HEK293 (cell line): ENCODE data around the gene BCOR.

Experiments
- CTCF ChIA-PET: fragments of 350-600 bp; formaldehyde crosslinking; extraction: SDS; loops from one replicate; lab custom pipeline; 2021; ENCODE audit warnings: antibody characterized with exemption; lab: Yijun Ruan, JAX
- POLR2A ChIA-PET: fragments of 300-600 bp; formaldehyde crosslinking; extraction: SDS; loops from one replicate; lab custom pipeline; 2020; ENCODE audit warnings: antibody characterized with exemption, inconsistent platforms; lab: Yijun Ruan, JAX
- H3K27ac ChIP-seq: fragments of 200-500 bp; sonication (Bioruptor generic); 2 replicates; pipeline ENCODE4 v1.5.1; 2014; ENCODE audit warnings: low read depth, low read length, control low read depth, inconsistent platforms; ENCODE audit errors: extremely low read depth
- H3K36me3 ChIP-seq, 2 experiments: fragments of 200-500 bp in 1 of 2; sonication (Bioruptor generic) in 1 of 2; 1 replicate in 1 of 2; 2 replicates in 1 of 2; pipeline ENCODE4 v1.5.1; 2014 to 2017; ENCODE audit warnings: inconsistent platforms in 2 of 2, low read length in 2 of 2; ENCODE audit not compliant: control insufficient read depth in 2 of 2, insufficient read depth in 1 of 2
- H3K4me1 ChIP-seq: fragments of 200-500 bp; sonication (Bioruptor generic); 2 replicates; pipeline ENCODE4 v1.5.1; 2014; ENCODE audit warnings: mild to moderate bottlenecking, low read length, inconsistent platforms; ENCODE audit not compliant: control insufficient read depth, insufficient read depth
- H3K4me3 ChIP-seq: 2 replicates; pipeline ENCODE4 v1.5.1; 2011; ENCODE audit warnings: low read depth, mild to moderate bottlenecking, control low read depth, low read length, moderate library complexity
- H3K9me3 ChIP-seq: fragments of 200-500 bp; sonication (Bioruptor generic); 2 replicates; pipeline ENCODE4 v1.5.1; 2014; ENCODE audit warnings: low read depth, low read length, inconsistent platforms; ENCODE audit not compliant: control insufficient read depth, insufficient read depth
- PRDM1 ChIP-seq: fragments of 450-650 bp; formaldehyde crosslinking; IDR thresholded peaks from 2 replicates; pipeline ENCODE4; 2016; ENCODE audit warnings: missing biosample characterization, missing genetic modification characterization
- SP2 ChIP-seq: fragments of 450-650 bp; formaldehyde crosslinking; IDR thresholded peaks from 2 replicates; pipeline ENCODE4 v1.5.1; 2016; ENCODE audit warnings: missing biosample characterization, missing genetic modification characterization
- YY1 ChIP-seq: fragments of 450-650 bp; formaldehyde crosslinking; IDR thresholded peaks from 2 replicates; pipeline ENCODE4 v1.5.1; 2018; ENCODE audit warnings: missing biosample characterization, missing genetic modification characterization
- ZBTB8A ChIP-seq: fragments of 450-650 bp; formaldehyde crosslinking; IDR thresholded peaks from 2 replicates; pipeline ENCODE4 v1.5.1; 2016; ENCODE audit warnings: missing biosample characterization, missing genetic modification characterization
- ZNF169 ChIP-seq: fragments of 450-650 bp; formaldehyde crosslinking; IDR thresholded peaks from 2 replicates; pipeline ENCODE4 v1.5.1; 2016; ENCODE audit warnings: missing biosample characterization, missing genetic modification characterization
- ZNF221 ChIP-seq: fragments of 450-650 bp; formaldehyde crosslinking; IDR thresholded peaks from 2 replicates; pipeline ENCODE4 v1.5.1; 2017; ENCODE audit warnings: missing biosample characterization, missing genetic modification characterization, borderline replicate concordance
- ZNF23 ChIP-seq: fragments of 450-650 bp; formaldehyde crosslinking; IDR thresholded peaks from 2 replicates; pipeline ENCODE4 v1.5.1; 2016; ENCODE audit warnings: missing biosample characterization, missing genetic modification characterization, borderline replicate concordance
- ZNF341 ChIP-seq: fragments of 450-650 bp; formaldehyde crosslinking; IDR thresholded peaks from 2 replicates; pipeline ENCODE4; 2016; ENCODE audit warnings: low read depth, missing biosample characterization, missing genetic modification characterization
- ZNF561 ChIP-seq: fragments of 450-650 bp; IDR thresholded peaks from 2 replicates; pipeline ENCODE4 v1.5.1; 2018; ENCODE audit warnings: missing biosample characterization, missing genetic modification characterization, borderline replicate concordance
- ZNF596 ChIP-seq: fragments of 450-650 bp; IDR thresholded peaks from 2 replicates; pipeline ENCODE4 v1.5.0; 2018; ENCODE audit warnings: missing biosample characterization, mild to moderate bottlenecking, missing genetic modification characterization, moderate library complexity
- ZNF660 ChIP-seq: fragments of 450-650 bp; IDR thresholded peaks from 2 replicates; pipeline ENCODE4 v1.5.1; 2018; ENCODE audit warnings: missing biosample characterization, mild to moderate bottlenecking, missing genetic modification characterization
- ZSCAN30 ChIP-seq: fragments of 450-650 bp; IDR thresholded peaks from 2 replicates; pipeline ENCODE4 v1.5.1; 2018; ENCODE audit warnings: missing biosample characterization, mild to moderate bottlenecking, missing genetic modification characterization, moderate library complexity
- TF ChIP-seq, protein P1 (sequence below): fragments of 450-650 bp; IDR thresholded peaks from 2 replicates; pipeline ENCODE4 v1.5.1; 2018; ENCODE audit warnings: missing biosample characterization, missing genetic modification characterization
- TF ChIP-seq, protein P2 (sequence below): fragments of 450-650 bp; formaldehyde crosslinking; IDR thresholded peaks from 2 replicates; pipeline ENCODE4 v1.5.1; 2017; ENCODE audit warnings: missing biosample characterization, missing genetic modification characterization
- TF ChIP-seq, protein P3 (sequence below): fragments of 450-650 bp; formaldehyde crosslinking; conservative IDR thresholded peaks from 2 replicates; pipeline ENCODE4 v1.5.1; 2016; ENCODE audit warnings: low read depth, missing biosample characterization, missing genetic modification characterization
- TF ChIP-seq, protein P4 (sequence below): sonication (generic); formaldehyde crosslinking; IDR thresholded peaks from 2 replicates; pipeline ENCODE4 v1.8.1; 2022; ENCODE audit warnings: mild to moderate bottlenecking, moderate library complexity, missing genetic modification reagents
- TF ChIP-seq, protein P5 (sequence below): fragments of 450-650 bp; formaldehyde crosslinking; IDR thresholded peaks from 2 replicates; pipeline ENCODE4 v1.5.1; 2016; ENCODE audit warnings: missing biosample characterization, missing genetic modification characterization
- TF ChIP-seq, protein P6 (sequence below): fragments of 450-650 bp; formaldehyde crosslinking; optimal IDR thresholded peaks from 2 replicates; pipeline ENCODE3; 2016; ENCODE audit warnings: missing biosample characterization, mild to moderate bottlenecking, missing genetic modification characterization

The BCOR gene

DNA sequence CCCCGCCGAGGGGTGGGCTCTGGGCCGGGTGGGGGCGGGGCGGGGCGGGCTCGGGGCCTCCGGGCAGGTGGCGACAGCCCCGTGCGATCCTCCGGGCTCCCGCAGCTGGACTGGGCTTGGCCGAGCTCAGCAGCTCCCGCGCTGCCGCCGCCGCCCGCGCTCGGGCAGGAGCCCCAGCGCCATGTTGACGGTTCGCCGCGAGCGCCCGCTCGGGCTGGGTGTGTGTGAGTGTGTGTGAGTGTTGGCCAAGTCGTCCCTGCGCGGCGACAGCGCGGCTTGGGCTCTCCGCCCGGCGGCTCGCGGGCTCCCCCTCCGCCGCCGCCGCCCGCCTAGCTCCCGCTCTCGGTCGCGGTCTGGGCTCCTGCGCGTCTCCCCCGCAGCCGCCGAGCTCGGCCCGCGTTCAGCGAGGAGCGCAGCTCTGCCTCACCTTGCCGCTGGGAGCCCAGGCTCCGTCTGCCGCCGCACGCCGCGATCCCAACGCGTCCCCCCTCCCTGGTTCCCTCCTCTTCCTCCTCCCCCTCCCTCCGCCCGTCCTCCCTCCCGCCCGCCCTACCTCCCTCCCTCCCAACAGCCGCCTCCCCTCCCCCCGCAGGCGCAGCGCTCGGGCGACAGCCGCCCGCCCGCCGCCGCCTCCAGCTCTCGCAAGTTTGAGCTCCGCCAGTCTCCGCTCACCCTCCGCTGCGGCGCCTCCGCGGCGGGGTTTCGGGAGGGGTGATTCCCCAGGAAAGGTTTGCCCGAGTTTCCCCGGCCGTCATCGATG lies at the start of gene BCOR:
Gene BCOR, minus strand, starts transcription at position 455 of the 760 bp plus-strand sequence. CDS start 20,029 bp downstream, outside the sequence.
- Histone ChIP-seq H3K27ac (peak within 1 kb of the TSS; percentile 99), H3K4me3 (peak within 1 kb of the TSS; percentile 85), H3K9me3 (no peaks in the 10 kb centered on the region), H3K4me1 (peaks cover 19% of the 10 kb centered on the region), H3K36me3 (peaks cover 0 to 2% of the 10 kb centered on the region in 2 experiments; a peak in 1 of 3 replicates)
- POLR2A ChIA-PET, result interaction anchor here (0.6 to 4.9 kb wide), 28 partner anchors 10 to 459 kb away, joined by 3 to 50 read pairs (median 4); no protein-coding TSS in a partner anchor
- CTCF ChIA-PET, result interaction anchor here (1.0 kb wide), 1 partner anchor 56 kb away, joined by 3 read pairs; no protein-coding TSS in a partner anchor
- TF ChIP-seq, protein P1, sequence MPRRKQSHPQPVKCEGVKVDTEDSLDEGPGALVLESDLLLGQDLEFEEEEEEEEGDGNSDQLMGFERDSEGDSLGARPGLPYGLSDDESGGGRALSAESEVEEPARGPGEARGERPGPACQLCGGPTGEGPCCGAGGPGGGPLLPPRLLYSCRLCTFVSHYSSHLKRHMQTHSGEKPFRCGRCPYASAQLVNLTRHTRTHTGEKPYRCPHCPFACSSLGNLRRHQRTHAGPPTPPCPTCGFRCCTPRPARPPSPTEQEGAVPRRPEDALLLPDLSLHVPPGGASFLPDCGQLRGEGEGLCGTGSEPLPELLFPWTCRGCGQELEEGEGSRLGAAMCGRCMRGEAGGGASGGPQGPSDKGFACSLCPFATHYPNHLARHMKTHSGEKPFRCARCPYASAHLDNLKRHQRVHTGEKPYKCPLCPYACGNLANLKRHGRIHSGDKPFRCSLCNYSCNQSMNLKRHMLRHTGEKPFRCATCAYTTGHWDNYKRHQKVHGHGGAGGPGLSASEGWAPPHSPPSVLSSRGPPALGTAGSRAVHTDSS, result peak; percentile 72
- TF ChIP-seq ZNF221 (tag by site-specific recombination) (no peak), YY1 (tag by site-specific recombination) (peak; percentile 51; the same call in 1 of the 2 replicates), SP2 (tag by site-specific recombination) (0 out of 2 replicates have a peak, but pooled peaks have one; percentile 13), ZBTB8A (peak; percentile 75), ZNF169 (tag by site-specific recombination) (no peak), ZNF596 (0 out of 2 replicates have a peak, but pooled peaks have one; percentile 21), ZNF341 (tag by site-specific recombination) (peak; percentile 78), ZSCAN30 (tag by site-specific recombination) (peak; percentile 50; the same call in 1 of the 2 replicates), PRDM1 (tag by site-specific recombination) (no peak), ZNF561 (tag by site-specific recombination) (0 out of 2 replicates have a peak, but pooled peaks have one; percentile 70), ZNF23 (tag by site-specific recombination) (no peak), ZNF660 (tag by site-specific recombination) (peak; percentile 46; the same call in 1 of the 2 replicates)
- TF ChIP-seq, protein P2, sequence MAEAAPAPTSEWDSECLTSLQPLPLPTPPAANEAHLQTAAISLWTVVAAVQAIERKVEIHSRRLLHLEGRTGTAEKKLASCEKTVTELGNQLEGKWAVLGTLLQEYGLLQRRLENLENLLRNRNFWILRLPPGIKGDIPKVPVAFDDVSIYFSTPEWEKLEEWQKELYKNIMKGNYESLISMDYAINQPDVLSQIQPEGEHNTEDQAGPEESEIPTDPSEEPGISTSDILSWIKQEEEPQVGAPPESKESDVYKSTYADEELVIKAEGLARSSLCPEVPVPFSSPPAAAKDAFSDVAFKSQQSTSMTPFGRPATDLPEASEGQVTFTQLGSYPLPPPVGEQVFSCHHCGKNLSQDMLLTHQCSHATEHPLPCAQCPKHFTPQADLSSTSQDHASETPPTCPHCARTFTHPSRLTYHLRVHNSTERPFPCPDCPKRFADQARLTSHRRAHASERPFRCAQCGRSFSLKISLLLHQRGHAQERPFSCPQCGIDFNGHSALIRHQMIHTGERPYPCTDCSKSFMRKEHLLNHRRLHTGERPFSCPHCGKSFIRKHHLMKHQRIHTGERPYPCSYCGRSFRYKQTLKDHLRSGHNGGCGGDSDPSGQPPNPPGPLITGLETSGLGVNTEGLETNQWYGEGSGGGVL (tag by site-specific recombination), result peak; percentile 77
- TF ChIP-seq, protein P3, sequence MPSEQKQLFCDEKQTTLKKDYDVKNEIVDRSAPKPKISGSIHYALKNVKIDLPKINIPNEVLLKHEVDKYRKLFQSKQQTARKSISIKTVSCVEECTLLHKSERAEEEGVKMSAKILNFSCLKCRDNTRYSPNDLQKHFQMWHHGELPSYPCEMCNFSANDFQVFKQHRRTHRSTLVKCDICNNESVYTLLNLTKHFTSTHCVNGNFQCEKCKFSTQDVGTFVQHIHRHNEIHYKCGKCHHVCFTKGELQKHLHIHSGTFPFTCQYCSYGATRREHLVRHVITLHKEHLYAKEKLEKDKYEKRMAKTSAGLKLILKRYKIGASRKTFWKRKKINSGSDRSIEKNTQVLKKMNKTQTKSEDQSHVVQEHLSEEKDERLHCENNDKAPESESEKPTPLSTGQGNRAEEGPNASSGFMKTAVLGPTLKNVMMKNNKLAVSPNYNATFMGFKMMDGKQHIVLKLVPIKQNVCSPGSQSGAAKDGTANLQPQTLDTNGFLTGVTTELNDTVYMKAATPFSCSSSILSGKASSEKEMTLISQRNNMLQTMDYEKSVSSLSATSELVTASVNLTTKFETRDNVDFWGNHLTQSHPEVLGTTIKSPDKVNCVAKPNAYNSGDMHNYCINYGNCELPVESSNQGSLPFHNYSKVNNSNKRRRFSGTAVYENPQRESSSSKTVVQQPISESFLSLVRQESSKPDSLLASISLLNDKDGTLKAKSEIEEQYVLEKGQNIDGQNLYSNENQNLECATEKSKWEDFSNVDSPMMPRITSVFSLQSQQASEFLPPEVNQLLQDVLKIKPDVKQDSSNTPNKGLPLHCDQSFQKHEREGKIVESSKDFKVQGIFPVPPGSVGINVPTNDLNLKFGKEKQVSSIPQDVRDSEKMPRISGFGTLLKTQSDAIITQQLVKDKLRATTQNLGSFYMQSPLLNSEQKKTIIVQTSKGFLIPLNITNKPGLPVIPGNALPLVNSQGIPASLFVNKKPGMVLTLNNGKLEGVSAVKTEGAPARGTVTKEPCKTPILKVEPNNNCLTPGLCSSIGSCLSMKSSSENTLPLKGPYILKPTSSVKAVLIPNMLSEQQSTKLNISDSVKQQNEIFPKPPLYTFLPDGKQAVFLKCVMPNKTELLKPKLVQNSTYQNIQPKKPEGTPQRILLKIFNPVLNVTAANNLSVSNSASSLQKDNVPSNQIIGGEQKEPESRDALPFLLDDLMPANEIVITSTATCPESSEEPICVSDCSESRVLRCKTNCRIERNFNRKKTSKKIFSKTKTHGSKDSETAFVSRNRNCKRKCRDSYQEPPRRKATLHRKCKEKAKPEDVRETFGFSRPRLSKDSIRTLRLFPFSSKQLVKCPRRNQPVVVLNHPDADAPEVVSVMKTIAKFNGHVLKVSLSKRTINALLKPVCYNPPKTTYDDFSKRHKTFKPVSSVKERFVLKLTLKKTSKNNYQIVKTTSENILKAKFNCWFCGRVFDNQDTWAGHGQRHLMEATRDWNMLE, result no peak
- TF ChIP-seq, protein P4, sequence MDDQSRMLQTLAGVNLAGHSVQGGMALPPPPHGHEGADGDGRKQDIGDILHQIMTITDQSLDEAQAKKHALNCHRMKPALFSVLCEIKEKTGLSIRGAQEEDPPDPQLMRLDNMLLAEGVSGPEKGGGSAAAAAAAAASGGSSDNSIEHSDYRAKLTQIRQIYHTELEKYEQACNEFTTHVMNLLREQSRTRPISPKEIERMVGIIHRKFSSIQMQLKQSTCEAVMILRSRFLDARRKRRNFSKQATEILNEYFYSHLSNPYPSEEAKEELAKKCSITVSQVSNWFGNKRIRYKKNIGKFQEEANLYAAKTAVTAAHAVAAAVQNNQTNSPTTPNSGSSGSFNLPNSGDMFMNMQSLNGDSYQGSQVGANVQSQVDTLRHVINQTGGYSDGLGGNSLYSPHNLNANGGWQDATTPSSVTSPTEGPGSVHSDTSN (CRISPR knock-in tag), result peak; percentile 67
- TF ChIP-seq, protein P5, sequence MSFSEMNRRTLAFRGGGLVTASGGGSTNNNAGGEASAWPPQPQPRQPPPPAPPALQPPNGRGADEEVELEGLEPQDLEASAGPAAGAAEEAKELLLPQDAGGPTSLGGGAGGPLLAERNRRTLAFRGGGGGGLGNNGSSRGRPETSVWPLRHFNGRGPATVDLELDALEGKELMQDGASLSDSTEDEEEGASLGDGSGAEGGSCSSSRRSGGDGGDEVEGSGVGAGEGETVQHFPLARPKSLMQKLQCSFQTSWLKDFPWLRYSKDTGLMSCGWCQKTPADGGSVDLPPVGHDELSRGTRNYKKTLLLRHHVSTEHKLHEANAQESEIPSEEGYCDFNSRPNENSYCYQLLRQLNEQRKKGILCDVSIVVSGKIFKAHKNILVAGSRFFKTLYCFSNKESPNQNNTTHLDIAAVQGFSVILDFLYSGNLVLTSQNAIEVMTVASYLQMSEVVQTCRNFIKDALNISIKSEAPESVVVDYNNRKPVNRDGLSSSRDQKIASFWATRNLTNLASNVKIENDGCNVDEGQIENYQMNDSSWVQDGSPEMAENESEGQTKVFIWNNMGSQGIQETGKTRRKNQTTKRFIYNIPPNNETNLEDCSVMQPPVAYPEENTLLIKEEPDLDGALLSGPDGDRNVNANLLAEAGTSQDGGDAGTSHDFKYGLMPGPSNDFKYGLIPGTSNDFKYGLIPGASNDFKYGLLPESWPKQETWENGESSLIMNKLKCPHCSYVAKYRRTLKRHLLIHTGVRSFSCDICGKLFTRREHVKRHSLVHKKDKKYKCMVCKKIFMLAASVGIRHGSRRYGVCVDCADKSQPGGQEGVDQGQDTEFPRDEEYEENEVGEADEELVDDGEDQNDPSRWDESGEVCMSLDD (tag by site-specific recombination), result peak; percentile 46; the same call in 1 of the 2 replicates
- TF ChIP-seq, protein P6, sequence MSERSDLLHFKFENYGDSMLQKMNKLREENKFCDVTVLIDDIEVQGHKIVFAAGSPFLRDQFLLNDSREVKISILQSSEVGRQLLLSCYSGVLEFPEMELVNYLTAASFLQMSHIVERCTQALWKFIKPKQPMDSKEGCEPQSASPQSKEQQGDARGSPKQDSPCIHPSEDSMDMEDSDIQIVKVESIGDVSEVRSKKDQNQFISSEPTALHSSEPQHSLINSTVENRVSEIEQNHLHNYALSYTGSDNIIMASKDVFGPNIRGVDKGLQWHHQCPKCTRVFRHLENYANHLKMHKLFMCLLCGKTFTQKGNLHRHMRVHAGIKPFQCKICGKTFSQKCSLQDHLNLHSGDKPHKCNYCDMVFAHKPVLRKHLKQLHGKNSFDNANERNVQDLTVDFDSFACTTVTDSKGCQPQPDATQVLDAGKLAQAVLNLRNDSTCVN (tag by site-specific recombination), result peak; percentile 54
